Measurements from ENCODE around the gene MAP3K14. TPM values are rescaled to one million over a fixed set of nuclear protein-coding genes. Genes with fewer than 3 reads are reported as not detected.
"Not testable (repeated sequence)": the region's sequence is repeated elsewhere in the genome, so short reads cannot be mapped to it uniquely, and the experiment has no call there.

The MAP3K14 gene
- total RNA-seq, 1 donor: 17.4 TPM

DNA sequence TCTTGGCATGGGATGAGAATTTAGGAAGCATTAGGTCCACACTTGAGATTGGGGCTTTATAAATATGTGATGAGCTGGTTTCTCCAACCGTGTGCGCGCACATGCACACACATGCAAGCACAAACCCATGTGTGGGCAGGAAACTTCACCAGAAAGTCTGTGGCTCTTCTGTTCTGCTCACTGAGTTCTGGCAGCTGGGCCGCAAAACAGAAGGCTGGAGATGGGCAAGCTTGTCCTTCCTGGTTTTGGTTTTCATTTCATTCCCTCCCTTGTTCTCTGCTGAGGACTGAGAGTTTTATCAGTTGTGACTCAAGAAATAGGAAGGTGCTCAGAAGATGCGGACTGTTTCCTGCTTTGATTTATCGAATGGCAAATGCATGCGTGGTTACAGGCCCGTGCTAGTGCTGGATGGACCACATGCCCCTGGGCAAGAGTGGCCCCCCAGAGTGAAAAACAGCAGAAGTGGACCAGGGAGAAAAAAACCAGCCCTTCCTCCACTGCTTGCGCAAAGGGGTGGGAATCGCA lies 14.1 kb downstream of the MAP3K14 start:
- no peak overlapping the region for H3K4me3 ChIP-seq (ENCODE audit: low read length)
- no peaks in the 10 kb centered on the region for H3K27me3 ChIP-seq (ENCODE audit: insufficient read depth, low read length)
- peaks cover 93% of the 10 kb centered on the region for H3K4me1 ChIP-seq (ENCODE audit: insufficient read depth, low read length)
- H3K9me3 ChIP-seq (ENCODE audit: low read depth, low read length): no peaks in the 10 kb centered on the region

DNA sequence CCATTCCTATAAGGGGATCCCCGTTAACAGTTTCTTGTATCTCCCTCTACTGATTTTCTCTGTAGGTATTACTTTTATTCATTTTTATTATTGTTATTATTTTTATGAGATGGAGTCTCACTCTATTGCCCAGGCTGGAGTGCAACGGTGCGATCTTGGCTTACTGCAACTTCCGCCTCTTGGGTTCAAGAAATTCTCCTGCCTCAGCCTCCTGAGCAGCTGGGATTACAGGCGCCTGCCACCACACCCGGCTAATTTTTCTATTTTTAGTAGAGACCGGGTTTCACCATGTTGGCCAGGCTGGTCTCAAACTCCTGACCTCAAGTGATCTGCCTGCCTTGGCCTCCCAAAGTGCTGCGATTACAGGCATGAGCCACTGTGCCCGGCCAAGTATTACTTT lies 14.6 kb downstream of the MAP3K14 start:
- H3K4me1 ChIP-seq (ENCODE audit: insufficient read depth, low read length): peaks cover 93% of the 10 kb centered on the region
- H3K4me3 ChIP-seq (ENCODE audit: low read length): not testable (repeated sequence)

DNA sequence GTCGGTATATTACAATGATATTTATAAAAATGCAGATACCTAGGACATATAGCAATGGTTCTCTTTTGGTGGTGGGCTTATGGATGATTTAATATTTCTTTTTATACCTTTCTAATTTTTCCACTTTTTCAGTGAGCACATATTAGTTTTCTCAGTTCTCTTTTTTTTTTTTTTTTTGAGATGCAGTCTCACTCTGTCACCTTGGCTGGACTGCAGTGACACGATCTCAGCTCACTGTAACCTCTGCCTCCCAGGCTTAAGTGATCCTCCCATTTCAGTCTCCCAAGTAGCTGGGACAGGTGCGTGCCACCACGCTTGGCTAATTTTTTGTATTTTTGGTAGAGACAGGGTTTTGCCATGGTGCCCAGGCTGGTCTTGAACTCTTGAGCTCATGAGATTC lies 15.1 kb downstream of the MAP3K14 start:
- peaks cover 93% of the 10 kb centered on the region for H3K4me1 ChIP-seq (ENCODE audit: insufficient read depth, low read length)
- no peaks in the 10 kb centered on the region for H3K27me3 ChIP-seq (ENCODE audit: insufficient read depth, low read length)
- H3K4me3 ChIP-seq (ENCODE audit: low read length): no peak overlapping the region
- H3K9me3 ChIP-seq (ENCODE audit: low read depth, low read length): no peaks in the 10 kb centered on the region

More for the DNA sequence above, 14.6 kb downstream of the MAP3K14 start:
- not testable (repeated sequence) for H3K9me3 ChIP-seq (ENCODE audit: low read depth, low read length); H3K27me3 ChIP-seq (ENCODE audit: insufficient read depth, low read length)

DNA sequence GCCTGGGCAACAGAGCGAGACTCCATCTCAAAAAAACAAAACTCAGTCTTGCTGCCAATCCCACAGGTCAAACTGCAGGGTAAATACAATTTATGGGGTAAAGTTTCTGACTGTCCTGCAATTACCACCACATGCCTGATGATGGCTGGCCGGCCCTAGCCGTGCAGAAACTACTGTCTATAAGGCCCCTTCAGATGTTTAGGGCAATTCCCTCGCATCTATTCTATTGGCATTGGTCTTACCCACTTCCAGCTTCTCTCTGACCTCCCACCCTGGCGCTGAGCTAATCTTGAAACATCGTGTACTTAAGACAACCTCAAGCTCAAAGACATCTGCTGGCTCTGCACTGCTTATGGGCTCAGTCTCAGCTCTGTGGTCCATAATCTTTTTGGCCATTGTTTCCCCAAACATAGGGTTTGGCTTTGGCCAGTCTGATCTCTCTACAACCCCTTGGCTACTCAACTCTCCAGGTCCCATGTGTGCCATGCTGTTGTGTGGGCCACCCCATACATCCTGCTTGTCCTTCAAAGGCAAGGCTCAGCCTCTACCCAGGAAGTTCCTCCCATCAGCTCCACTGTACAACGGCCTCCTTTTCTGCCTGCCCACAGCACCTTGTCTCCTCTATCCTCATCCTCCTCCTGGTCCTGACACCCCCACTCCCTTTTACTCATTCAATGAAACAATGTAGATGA lies 16.6 kb downstream of the MAP3K14 start:
- H3K9me3 ChIP-seq (ENCODE audit: low read depth, low read length): no peaks in the 10 kb centered on the region
- H3K4me1 ChIP-seq (ENCODE audit: insufficient read depth, low read length): peaks cover 93% of the 10 kb centered on the region
- no peaks in the 10 kb centered on the region for H3K27me3 ChIP-seq (ENCODE audit: insufficient read depth, low read length)
- H3K4me3 ChIP-seq (ENCODE audit: low read length): no peak overlapping the region

DNA sequence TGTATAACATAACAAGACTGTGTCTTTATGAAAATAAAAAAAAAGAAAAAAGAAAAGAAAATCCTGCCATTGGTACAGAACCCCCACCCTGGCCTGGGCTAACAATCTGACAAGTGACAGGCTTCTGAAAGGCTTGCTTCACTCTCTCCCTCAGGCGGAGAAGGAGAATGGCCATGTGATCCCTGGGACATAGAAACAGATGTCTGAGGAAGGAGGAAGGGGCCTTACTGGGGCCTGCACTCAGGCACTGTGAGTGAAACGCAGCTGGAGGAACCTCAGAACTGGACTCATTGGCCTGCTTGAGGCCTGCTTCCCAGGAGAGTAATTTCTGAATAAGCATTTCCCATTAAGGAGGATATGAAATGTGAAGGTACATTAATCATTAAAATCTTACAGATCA lies 17.5 kb downstream of the MAP3K14 start:
- H3K9me3 ChIP-seq (ENCODE audit: low read depth, low read length): no peaks in the 10 kb centered on the region
- peaks cover 93% of the 10 kb centered on the region for H3K4me1 ChIP-seq (ENCODE audit: insufficient read depth, low read length)
- no peak overlapping the region for H3K4me3 ChIP-seq (ENCODE audit: low read length)
- H3K27me3 ChIP-seq (ENCODE audit: insufficient read depth, low read length): no peaks in the 10 kb centered on the region

DNA sequence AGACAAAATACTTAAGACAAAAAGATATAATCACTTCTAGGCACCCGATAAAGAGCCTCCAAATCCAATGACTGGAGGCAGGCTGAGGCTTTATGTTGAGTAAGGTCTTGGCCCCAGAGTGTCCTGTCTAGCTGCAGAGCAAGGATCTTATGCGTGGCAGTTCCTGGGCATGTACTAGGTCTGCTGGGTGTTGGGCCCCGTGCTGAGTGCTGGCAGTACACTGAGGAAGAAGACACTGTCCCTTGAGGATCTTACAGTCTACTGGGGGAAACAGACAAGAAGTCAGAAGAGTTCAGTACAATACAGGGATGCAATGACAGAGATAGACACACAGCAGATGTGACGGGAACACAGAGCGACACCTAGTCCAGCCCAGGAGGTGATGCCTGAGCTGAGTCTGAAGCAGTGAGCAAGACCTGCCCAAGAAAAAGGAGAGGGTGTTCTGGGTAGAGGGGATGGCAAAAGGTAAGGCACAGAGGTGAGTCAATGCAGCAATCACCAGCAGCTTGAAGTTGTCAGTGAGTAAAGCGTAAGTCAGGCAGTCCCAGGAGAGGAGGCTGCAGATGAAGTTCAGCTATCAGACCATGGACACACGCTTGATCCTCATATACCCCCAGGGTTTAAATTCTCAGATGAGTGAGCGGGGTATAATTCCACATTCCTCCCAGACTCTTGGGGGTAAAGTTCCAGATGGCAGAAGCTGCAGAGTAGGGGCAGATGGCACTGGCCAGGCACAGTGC lies 18.1 kb downstream of the MAP3K14 start:
- no peaks in the 10 kb centered on the region for H3K27me3 ChIP-seq (ENCODE audit: insufficient read depth, low read length)
- H3K4me1 ChIP-seq (ENCODE audit: insufficient read depth, low read length): peaks cover 95% of the 10 kb centered on the region

DNA sequence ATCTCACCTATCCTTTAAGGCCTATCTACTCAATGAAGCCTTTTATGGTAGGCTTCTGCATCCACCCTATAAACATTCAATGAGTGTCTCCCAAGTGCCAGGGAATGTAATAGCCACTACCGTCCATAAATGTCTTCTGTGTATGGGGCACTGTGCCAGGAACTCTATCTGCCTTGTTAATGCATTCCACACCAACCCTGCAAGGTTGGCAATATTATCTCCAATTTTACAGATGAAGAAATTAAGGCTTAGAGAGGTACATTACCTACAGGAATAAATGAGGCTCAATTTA lies 20.0 kb downstream of the MAP3K14 start:
- no peaks in the 10 kb centered on the region for H3K9me3 ChIP-seq (ENCODE audit: low read depth, low read length)
- H3K4me3 ChIP-seq (ENCODE audit: low read length): no peak overlapping the region
- H3K27me3 ChIP-seq (ENCODE audit: insufficient read depth, low read length): no peaks in the 10 kb centered on the region
- peaks cover 95% of the 10 kb centered on the region for H3K4me1 ChIP-seq (ENCODE audit: insufficient read depth, low read length)

More for the DNA sequence above, 18.1 kb downstream of the MAP3K14 start:
- no peaks in the 10 kb centered on the region for H3K9me3 ChIP-seq (ENCODE audit: low read depth, low read length)
- no peak overlapping the region for H3K4me3 ChIP-seq (ENCODE audit: low read length)

DNA sequence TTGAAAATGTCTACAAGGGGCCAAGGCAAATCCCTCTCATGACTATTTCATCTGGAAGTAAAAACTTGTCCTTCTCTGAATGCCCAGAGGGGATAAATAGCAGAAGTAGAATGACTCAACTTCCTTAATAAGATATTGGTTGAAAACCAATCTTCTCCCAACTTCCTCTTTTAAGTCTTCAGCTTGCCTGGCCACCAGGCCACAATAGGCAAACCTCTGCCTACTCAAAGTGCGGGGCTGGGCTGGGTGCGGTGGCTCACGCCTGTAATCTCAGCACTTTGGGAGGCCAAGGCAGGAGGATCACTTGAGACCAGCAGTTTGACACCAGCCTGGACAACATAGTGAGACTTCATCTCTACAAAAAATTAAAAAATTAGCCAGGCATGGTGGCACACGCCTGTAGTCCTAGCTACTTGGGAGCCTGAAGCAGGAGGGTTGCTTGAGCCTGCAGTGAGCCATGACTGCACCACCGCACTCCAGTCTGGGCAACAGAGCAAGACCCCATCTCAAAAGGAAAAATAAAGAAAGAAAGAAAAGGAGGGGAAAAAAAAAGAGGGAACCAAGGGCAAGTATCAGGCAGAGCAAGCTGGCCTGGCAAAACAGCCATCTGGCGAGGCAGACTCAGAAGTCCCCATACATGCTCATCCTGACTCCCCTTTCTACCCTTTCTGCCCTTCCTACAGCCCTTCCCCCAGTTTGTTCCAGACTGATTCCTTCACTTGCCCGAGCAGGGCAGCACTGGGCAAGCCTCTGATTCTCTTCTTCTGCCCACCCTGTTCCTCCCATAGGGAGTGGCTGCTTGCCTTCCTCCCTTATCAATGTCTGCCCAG lies 20.6 kb downstream of the MAP3K14 start:
- Histone ChIP-seq H3K4me3 (ENCODE audit: low read length) (no peak overlapping the region), H3K4me1 (ENCODE audit: insufficient read depth, low read length) (peaks cover 97% of the 10 kb centered on the region), H3K27me3 (ENCODE audit: insufficient read depth, low read length) (no peaks in the 10 kb centered on the region), H3K9me3 (ENCODE audit: low read depth, low read length) (no peaks in the 10 kb centered on the region)

DNA sequence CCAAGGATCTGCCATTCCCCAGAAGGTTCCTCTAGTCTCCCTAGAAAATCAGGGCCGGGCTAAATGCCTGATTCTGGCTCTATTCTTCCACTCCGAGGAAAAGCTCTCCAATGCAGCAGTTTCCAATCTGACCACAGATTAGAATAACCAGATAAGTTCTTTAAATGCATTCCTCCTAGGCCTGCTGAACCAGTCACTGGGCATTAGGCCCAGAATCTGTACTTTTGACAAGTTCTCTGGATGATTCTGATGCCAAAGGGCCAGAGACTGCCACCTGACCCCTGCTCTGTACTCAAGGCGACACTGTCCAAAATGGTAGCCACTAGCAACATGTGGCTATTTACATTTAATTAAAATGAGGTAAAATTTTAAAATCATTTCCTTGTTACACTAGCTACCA lies 22.3 kb downstream of the MAP3K14 start:
- H3K4me1 ChIP-seq (ENCODE audit: insufficient read depth, low read length): peaks cover 96% of the 10 kb centered on the region
- H3K4me3 ChIP-seq (ENCODE audit: low read length): no peak overlapping the region
- no peaks in the 10 kb centered on the region for H3K9me3 ChIP-seq (ENCODE audit: low read depth, low read length)

DNA sequence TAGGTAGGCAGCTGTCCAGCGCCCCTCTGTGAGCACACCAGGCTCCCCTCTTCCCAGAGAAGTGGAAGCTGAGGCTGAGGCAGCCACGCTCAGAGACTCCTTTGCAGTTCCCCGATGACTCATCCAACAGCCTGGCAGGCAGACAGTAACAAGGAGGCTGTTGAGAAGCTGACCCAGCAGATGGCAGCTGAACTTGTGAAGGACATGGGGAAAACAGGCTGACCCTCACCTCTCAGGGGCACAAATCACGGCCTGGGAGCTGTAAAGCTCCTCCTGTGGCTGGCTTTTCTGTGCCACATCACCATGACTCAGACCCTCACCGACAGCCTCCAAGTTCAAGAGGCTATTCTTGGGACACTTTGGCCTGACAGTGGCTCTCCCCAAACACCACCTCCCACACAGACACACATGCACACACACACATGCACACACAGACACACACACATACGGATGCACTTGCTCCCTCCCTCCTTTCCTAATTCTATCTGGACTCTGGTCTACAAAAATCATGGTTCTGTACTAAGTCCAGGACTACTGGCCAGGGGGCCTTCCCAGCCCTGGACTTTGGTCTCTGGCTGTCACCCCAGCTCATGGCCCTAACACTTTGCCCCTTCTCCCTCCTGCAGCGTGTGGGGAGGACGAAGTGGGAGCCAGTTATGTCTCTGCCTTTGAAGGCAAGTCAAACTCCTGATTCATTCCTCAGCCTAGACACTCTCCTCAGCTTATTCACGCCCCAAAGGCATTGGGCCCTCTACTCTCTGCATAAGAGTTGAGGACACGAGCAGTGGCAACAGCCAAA lies 23.2 kb downstream of the MAP3K14 start:
- H3K4me1 ChIP-seq (ENCODE audit: insufficient read depth, low read length): peaks cover 87% of the 10 kb centered on the region
- H3K4me3 ChIP-seq (ENCODE audit: low read length): no peak overlapping the region
- H3K27me3 ChIP-seq (ENCODE audit: insufficient read depth, low read length): no peaks in the 10 kb centered on the region
- no peaks in the 10 kb centered on the region for H3K9me3 ChIP-seq (ENCODE audit: low read depth, low read length)

More for the DNA sequence above, 22.3 kb downstream of the MAP3K14 start:
- no peaks in the 10 kb centered on the region for H3K27me3 ChIP-seq (ENCODE audit: insufficient read depth, low read length)

DNA sequence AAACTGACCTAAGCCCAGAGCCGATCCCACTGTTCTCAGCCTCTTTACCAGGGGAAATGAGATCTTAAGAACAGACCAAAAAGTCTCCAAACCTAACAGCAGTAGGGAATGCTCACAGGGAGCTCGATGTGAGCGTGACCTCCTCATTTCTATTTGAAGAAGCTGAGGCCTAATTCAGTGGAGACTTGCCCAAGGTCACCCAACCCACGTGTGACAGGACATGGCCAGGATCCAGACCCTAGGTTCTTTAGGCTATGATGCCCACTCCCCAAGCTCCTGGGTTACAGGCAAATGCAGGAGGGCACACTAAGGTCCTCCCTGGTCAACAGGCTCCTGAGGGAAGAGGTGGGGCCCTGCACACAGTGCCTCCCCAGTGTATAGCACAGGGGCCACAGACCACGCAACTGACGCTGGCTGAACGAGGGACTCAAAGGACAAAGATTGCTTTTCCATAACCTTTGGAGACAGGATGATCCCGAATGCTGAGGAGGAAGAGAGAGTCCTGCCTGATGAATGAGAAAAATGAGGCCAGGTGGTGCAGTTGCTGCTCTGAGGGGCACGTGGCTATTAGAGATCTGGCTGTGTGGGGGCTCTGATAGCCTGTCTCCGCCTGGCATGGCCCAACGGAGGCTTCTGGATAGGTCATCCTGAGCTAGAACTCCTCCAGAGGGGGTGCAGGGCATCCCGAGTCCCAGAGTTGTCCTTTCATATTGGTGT lies 24.0 kb downstream of the MAP3K14 start:
- no peaks in the 10 kb centered on the region for H3K27me3 ChIP-seq (ENCODE audit: insufficient read depth, low read length)
- no peak overlapping the region for H3K4me3 ChIP-seq (ENCODE audit: low read length)
- H3K9me3 ChIP-seq (ENCODE audit: low read depth, low read length): no peaks in the 10 kb centered on the region
- peaks cover 83% of the 10 kb centered on the region for H3K4me1 ChIP-seq (ENCODE audit: insufficient read depth, low read length)

DNA sequence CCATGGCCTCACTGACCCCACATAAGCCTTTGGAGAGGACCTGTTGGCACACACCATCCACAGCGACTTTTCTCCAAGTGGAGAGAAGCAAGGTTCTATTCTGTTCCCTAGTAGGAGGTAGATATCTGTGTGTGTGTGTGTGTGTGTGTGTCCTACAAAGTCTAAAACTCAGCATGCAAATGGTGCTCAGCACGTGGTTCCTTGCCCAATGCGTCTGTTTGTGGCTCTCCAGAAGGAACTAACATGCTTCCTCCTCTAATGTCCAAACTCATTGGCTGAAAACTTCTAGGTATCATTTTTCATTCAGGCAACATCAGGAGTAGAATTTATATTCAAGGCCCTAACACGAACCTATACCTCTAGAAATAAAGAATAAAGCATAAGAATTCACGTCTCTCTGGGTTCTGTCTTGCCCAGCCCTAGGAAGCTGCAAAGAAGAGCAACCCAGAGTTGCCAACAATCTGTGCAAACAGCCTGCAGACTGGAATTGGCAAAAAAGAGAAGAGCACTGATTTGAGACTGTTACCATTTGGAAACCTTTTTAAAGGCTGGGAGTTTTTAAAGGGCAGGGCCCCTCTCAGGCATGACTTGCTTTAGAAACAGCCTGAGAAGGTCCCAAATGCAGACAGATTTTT lies 25.5 kb downstream of the MAP3K14 start:
- no peaks in the 10 kb centered on the region for H3K9me3 ChIP-seq (ENCODE audit: low read depth, low read length)
- H3K27me3 ChIP-seq (ENCODE audit: insufficient read depth, low read length): no peaks in the 10 kb centered on the region
- H3K4me3 ChIP-seq (ENCODE audit: low read length): no peak overlapping the region
- H3K4me1 ChIP-seq (ENCODE audit: insufficient read depth, low read length): peaks cover 67% of the 10 kb centered on the region

DNA sequence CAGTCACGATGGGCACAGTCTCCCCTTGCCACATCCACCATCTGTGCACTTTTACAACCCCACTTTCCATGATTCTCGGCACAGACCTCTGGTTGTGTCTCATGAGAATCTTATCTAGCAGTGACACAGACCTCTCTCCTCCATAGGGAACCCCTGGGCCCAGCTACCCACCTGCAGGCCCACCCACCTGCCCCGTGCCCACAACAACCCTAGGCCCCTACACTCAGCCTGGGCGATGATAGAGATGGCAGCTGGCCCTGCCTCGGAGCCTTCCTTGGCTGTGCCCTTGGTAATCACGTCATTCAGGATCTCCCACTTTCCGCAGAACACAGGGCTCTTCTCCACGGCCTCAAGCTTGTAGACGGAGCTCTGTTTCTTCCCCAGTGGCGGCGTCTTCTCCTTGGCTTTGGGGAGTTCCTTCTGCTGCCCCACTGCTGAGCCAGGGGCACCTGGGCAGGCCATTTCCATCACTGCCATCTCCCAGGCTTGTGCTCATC lies 26.5 kb downstream of the MAP3K14 start:
- no peak overlapping the region for H3K4me3 ChIP-seq (ENCODE audit: low read length)
- no peaks in the 10 kb centered on the region for H3K9me3 ChIP-seq (ENCODE audit: low read depth, low read length)
- H3K4me1 ChIP-seq (ENCODE audit: insufficient read depth, low read length): peaks cover 58% of the 10 kb centered on the region
- H3K27me3 ChIP-seq (ENCODE audit: insufficient read depth, low read length): no peaks in the 10 kb centered on the region
